ENCODE results near the gene UBXN7.

The UBXN7 gene

GRCh38 chr3:196357905-196358304, 74.3 kb downstream of the UBXN7 start:
- TF ChIP-seq CTCF (IDR thresholded peaks at IDR 0.05; ENCODE audit: low read depth, low read length): no peak
- no peak for DNase-seq (ENCODE audit: extremely low read depth, low read depth)

DNA sequence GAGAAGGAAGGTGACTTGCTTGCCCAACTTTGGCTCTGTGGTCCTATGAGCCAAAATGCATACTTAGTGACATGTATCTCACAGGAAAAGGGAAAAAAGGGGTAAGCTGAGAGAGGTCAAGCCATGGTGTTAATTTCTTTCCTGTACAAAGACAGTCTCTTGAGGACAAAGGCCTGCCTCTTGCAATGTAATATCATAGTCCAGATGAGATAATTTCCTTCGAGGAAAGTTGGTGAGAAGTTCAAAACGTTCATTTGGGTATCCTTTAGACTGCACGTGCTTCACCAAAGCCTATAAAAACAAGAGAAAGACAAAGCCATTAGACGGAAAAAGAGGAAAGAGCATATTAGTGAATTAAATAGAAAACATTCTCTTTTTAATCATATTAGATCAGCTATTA, 75.7 kb downstream of the UBXN7 start:
- no peak for TF ChIP-seq CTCF (IDR thresholded peaks at IDR 0.05; ENCODE audit: low read depth, low read length)
- no peak for DNase-seq (ENCODE audit: extremely low read depth, low read depth)

DNA sequence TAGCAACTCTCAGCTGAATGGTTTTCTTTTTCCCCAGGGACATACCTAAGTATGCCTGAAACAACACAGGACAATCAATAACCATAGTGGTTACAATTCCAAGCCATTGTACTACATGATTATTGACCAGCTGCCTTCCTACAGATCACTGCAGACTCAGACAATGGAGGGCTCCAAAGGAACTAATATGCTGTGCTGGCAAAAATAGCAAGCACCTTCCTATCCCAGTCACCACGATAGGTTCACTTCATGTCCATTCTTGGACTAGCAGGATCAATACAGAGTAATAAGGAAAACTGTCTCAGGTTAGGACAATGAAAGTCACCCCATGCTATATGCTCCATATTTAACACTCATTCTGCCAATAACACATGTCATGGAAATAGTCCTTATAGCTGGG, 76.6 kb downstream of the UBXN7 start:
- DNase-seq (ENCODE audit: extremely low read depth, low read depth): no peak
- no peak for TF ChIP-seq CTCF (IDR thresholded peaks at IDR 0.05; ENCODE audit: low read depth, low read length)

DNA sequence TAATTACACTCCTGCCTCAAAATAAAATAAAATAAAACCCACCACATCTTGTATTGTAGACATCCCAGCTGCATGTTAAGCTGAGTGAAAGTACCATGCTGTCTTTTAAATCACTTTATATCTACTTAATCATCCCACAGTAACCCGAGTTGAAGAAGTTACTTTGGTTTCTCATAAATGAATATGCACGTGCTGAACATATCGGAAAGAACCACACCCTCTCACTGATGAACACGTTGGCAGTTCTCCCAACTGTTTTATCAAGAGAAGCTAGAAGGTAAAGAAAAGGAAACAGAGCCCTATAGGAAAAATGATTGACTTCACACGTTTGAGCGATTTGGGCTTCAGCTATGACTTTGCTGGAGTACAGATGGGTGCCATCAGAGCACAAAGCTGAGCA, 78.1 kb downstream of the UBXN7 start:
- no peak for TF ChIP-seq CTCF (IDR thresholded peaks at IDR 0.05; ENCODE audit: low read depth, low read length)
- DNase-seq (ENCODE audit: extremely low read depth, low read depth): no peak

DNA sequence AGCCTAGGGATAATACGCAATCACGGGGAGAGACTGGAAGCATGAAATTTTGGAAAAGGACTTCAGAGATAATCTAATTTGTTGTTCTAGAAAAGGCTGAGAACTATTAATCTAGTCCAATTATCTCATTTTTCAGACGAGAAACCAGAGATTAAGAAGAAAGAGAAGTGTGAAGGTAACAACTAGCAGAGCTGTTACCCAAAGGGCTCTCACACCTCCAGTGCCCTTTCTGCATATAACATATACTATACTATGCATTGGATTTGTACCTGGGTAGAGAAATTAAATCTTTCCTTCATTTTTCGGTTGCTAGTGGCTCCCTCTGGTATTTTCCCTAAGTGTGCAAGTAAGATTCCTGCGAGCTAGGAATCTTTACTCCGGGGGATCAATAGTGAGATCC, 80.7 kb downstream of the UBXN7 start:
- DNase-seq (ENCODE audit: extremely low read depth, low read depth): no peak
- TF ChIP-seq CTCF (IDR thresholded peaks at IDR 0.05; ENCODE audit: low read depth, low read length): no peak

DNA sequence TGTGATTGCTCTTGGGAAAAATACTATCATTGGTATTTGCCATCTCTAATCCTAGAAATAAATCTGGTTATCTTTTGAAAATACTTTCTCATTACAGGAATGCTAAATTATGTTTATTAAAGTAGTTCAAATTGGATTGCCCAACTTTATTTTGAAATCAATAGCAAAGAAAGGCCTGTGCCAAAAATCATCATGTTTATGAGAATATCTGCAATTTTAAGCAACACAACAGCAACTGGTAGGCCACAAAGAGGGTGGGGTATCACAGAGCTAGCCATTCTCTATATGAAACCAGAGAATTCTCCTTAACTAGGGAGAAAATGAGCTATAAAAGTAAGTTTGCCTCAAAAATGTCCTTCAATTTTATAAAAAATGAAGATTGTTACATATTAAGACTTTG, 82.2 kb downstream of the UBXN7 start:
- no peak for DNase-seq (ENCODE audit: extremely low read depth, low read depth)
- no peak for TF ChIP-seq CTCF (IDR thresholded peaks at IDR 0.05; ENCODE audit: low read depth, low read length)

GRCh38 chr3:196348698-196349097, 83.5 kb downstream of the UBXN7 start:
- no peak for TF ChIP-seq CTCF (IDR thresholded peaks at IDR 0.05; ENCODE audit: low read depth, low read length)
- no peak for DNase-seq (ENCODE audit: extremely low read depth, low read depth)
